HepG2 (cell line): ENCODE measurements around the gene IMP3. TPM values are rescaled to one million over a fixed set of nuclear protein-coding genes. Genes with fewer than 3 reads are reported as not detected.
A peak's percentile ranks its signal among the peaks of the same experiment; 100 is the strongest.

Source experiments
- CBX1 ChIP-seq: IDR thresholded peaks from one replicate; pipeline ENCODE4 v1.6.1; 2016; ENCODE audit warnings: antibody characterized with exemption, low read depth
- FOSL1 ChIP-seq: sonication (generic); formaldehyde crosslinking; IDR thresholded peaks from 2 replicates; pipeline ENCODE4 v1.9.0; 2021; ENCODE audit warnings: missing genetic modification reagents, borderline replicate concordance
- GABPA ChIP-seq, 2 experiments: IDR thresholded peaks; 2 replicates each; pipeline ENCODE4 v1.6.1; 2011 to 2016; ENCODE audit warnings: low read depth in 2 of 2, low read length in 1 of 2, missing biosample characterization in 1 of 2, missing genetic modification characterization in 1 of 2
- JUND ChIP-seq: sonication (generic); formaldehyde crosslinking; IDR thresholded peaks from 2 replicates; pipeline ENCODE4 v1.8.0; 2022; ENCODE audit warnings: mild to moderate bottlenecking, missing genetic modification reagents
- MEIS2 ChIP-seq: sonication (generic); formaldehyde crosslinking; IDR thresholded peaks from 2 replicates; pipeline ENCODE4 v1.9.0; 2021; ENCODE audit warnings: mild to moderate bottlenecking, missing genetic modification reagents
- NAIF1 ChIP-seq: sonication (generic); formaldehyde crosslinking; IDR thresholded peaks from 2 replicates; pipeline ENCODE4 v1.5.0; 2020; ENCODE audit warnings: mild to moderate bottlenecking, missing genetic modification reagents, borderline replicate concordance
- REL ChIP-seq: sonication (generic); formaldehyde crosslinking; conservative IDR thresholded peaks from 2 replicates; pipeline ENCODE4 v1.8.0; 2022; ENCODE audit warnings: mild to moderate bottlenecking, missing genetic modification reagents, moderate library complexity
- SALL1 ChIP-seq: sonication (generic); formaldehyde crosslinking; IDR thresholded peaks from 2 replicates; pipeline ENCODE4 v1.8.0; 2022; ENCODE audit warnings: mild to moderate bottlenecking, missing genetic modification reagents
- SPEN ChIP-seq: sonication (generic); formaldehyde crosslinking; IDR thresholded peaks from 2 replicates; pipeline ENCODE4 v1.5.1; 2020; ENCODE audit warnings: low read depth, mild to moderate bottlenecking, missing genetic modification reagents
- TAF1 ChIP-seq: sonication (generic); formaldehyde crosslinking; IDR thresholded peaks from 2 replicates; pipeline ENCODE4 v1.4.0; 2020; ENCODE audit warnings: missing genetic modification reagents
- TCF7L2 ChIP-seq: IDR thresholded peaks from 2 replicates; pipeline ENCODE4 v1.6.1; 2011; ENCODE audit warnings: mild to moderate bottlenecking, low read depth, low read length, moderate library complexity
- TRIM24 ChIP-seq: sonication (generic); formaldehyde crosslinking; IDR thresholded peaks from 2 replicates; pipeline ENCODE4 v1.8.0; 2022; ENCODE audit warnings: mild to moderate bottlenecking, missing genetic modification reagents
- ZNF232 ChIP-seq: sonication (generic); formaldehyde crosslinking; IDR thresholded peaks from 2 replicates; pipeline ENCODE4 v1.4.0; 2020; ENCODE audit warnings: missing genetic modification reagents, borderline replicate concordance
- ZNF263 ChIP-seq: sonication (generic); formaldehyde crosslinking; IDR thresholded peaks from 2 replicates; pipeline ENCODE4 v1.4.0; 2020; ENCODE audit warnings: missing genetic modification reagents
- ZNF430 ChIP-seq: sonication (generic); formaldehyde crosslinking; IDR thresholded peaks from 2 replicates; pipeline ENCODE4 v1.9.0; 2021; ENCODE audit warnings: mild to moderate bottlenecking, missing genetic modification reagents
- ZNF441 ChIP-seq: sonication (generic); formaldehyde crosslinking; IDR thresholded peaks from 2 replicates; pipeline ENCODE4 v1.7.0; 2021; ENCODE audit warnings: missing genetic modification reagents, borderline replicate concordance
- ZNF629 ChIP-seq: sonication (generic); formaldehyde crosslinking; conservative IDR thresholded peaks from 2 replicates; pipeline ENCODE4 v1.5.0; 2020; ENCODE audit warnings: missing genetic modification reagents
- ZNF709 ChIP-seq: sonication (generic); formaldehyde crosslinking; IDR thresholded peaks from 2 replicates; pipeline ENCODE4 v1.5.0; 2020; ENCODE audit warnings: mild to moderate bottlenecking, missing genetic modification reagents
- ZNF724P ChIP-seq: sonication (generic); formaldehyde crosslinking; IDR thresholded peaks from 2 replicates; pipeline ENCODE4 v1.8.0; 2022; ENCODE audit warnings: missing genetic modification reagents, borderline replicate concordance
- ZNF788 ChIP-seq: sonication (generic); formaldehyde crosslinking; IDR thresholded peaks from 2 replicates; pipeline ENCODE4 v1.5.0; 2020; ENCODE audit warnings: mild to moderate bottlenecking, missing genetic modification reagents, borderline replicate concordance
- ZSCAN21 ChIP-seq: sonication (generic); formaldehyde crosslinking; IDR thresholded peaks from 2 replicates; pipeline ENCODE4 v1.8.0; 2022; ENCODE audit warnings: mild to moderate bottlenecking, missing genetic modification reagents, moderate library complexity, borderline replicate concordance
- polyA plus RNA-seq, 8 experiments: library from polyadenylated mRNA; depleted of rRNA in 3 of 8; stranded (reverse) in 7 of 8; unstranded in 1 of 8; fragments of >200 nt; fragmentation: Illumina TruSeq in 4 of 8; extraction: Trizol in 4 of 8; gene quantifications; 2 replicates each; pipeline versions ENCODE4 v1.2.1 to v1.2.3, GENCODE V29; 2011 to 2016; ENCODE audit warnings: low read depth in 4 of 8, missing spikeins in 1 of 8, mixed read lengths in 1 of 8; ENCODE audit not compliant: insufficient read depth in 1 of 8
- total RNA-seq, 5 experiments: library from RNA; depleted of rRNA; stranded (reverse); fragments of >200 nt; fragmentation: Illumina TruSeq; extraction: Trizol; gene quantifications; 2 replicates each; pipeline ENCODE4 v1.2.3, GENCODE V29; 2016; ENCODE audit warnings: low read depth in 1 of 5
- TF ChIP-seq, protein P1 (sequence below): sonication (generic); formaldehyde crosslinking; IDR thresholded peaks from 2 replicates; pipeline ENCODE4 v1.4.0; 2020; ENCODE audit warnings: missing genetic modification reagents, low read depth, mild to moderate bottlenecking, borderline replicate concordance
- TF ChIP-seq, protein P2 (sequence below): fragments of 450-650 bp; IDR thresholded peaks from 2 replicates; pipeline ENCODE4 v1.6.1; 2017; ENCODE audit warnings: mild to moderate bottlenecking
- TF ChIP-seq, protein P3 (sequence below): sonication (generic); formaldehyde crosslinking; IDR thresholded peaks from 2 replicates; pipeline ENCODE4 v1.4.0; 2020; ENCODE audit warnings: missing genetic modification reagents

Gene IMP3
- total and polyA plus RNA-seq, 2 of the 13 experiments (the other 11 are each of a cell fraction or from before 2014, with no cell fraction given): 38.3 to 143 TPM

GRCh38 chr15:75650908-75651809 is 11.1 kb upstream of the IMP3 start (continued):
- TF ChIP-seq TCF7L2: no peak
- TF ChIP-seq REL (CRISPR knock-in tag): no peak
- TF ChIP-seq ZNF441 (CRISPR knock-in tag): no peak; the same call in 1 of the 2 replicates
- peak; percentile 41; the same call in 1 of the 2 replicates for TF ChIP-seq TAF1 (CRISPR knock-in tag)
- peak; percentile 70; the same call in 1 of the 2 replicates for TF ChIP-seq ZNF430 (CRISPR knock-in tag)
- peak; percentile 87 for TF ChIP-seq MEIS2 (CRISPR knock-in tag)
- peak; percentile 78 for TF ChIP-seq SPEN
- TF ChIP-seq, protein P1, sequence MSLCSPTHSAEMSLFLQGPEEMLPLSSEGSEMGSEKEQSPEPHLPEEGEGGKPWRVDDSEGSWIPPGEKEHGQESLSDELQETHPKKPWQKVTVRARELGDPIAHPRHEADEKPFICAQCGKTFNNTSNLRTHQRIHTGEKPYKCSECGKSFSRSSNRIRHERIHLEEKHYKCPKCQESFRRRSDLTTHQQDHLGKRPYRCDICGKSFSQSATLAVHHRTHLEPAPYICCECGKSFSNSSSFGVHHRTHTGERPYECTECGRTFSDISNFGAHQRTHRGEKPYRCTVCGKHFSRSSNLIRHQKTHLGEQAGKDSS (CRISPR knock-in tag): peak; percentile 89; the same call in 1 of the 2 replicates
- TF ChIP-seq NAIF1: no peak
- TF ChIP-seq, protein P2, sequence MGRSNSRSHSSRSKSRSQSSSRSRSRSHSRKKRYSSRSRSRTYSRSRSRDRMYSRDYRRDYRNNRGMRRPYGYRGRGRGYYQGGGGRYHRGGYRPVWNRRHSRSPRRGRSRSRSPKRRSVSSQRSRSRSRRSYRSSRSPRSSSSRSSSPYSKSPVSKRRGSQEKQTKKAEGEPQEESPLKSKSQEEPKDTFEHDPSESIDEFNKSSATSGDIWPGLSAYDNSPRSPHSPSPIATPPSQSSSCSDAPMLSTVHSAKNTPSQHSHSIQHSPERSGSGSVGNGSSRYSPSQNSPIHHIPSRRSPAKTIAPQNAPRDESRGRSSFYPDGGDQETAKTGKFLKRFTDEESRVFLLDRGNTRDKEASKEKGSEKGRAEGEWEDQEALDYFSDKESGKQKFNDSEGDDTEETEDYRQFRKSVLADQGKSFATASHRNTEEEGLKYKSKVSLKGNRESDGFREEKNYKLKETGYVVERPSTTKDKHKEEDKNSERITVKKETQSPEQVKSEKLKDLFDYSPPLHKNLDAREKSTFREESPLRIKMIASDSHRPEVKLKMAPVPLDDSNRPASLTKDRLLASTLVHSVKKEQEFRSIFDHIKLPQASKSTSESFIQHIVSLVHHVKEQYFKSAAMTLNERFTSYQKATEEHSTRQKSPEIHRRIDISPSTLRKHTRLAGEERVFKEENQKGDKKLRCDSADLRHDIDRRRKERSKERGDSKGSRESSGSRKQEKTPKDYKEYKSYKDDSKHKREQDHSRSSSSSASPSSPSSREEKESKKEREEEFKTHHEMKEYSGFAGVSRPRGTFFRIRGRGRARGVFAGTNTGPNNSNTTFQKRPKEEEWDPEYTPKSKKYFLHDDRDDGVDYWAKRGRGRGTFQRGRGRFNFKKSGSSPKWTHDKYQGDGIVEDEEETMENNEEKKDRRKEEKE: no peak
- TF ChIP-seq ZNF263 (CRISPR knock-in tag): no peak
- peak; percentile 37; the same call in 1 of the 2 replicates for TF ChIP-seq ZSCAN21 (CRISPR knock-in tag)
- TF ChIP-seq FOSL1 (CRISPR knock-in tag): peak; percentile 92
- peak; percentile 38; the same call in 1 of the 2 replicates for TF ChIP-seq ZNF724P (CRISPR knock-in tag)
- no peak for TF ChIP-seq ZNF709 (CRISPR knock-in tag)
- TF ChIP-seq GABPA (IDR thresholded peaks at IDR 0.05; ENCODE audit: low read depth, low read length): no peak
- 0 out of 2 replicates have a peak, but pooled peaks have one; percentile 42 for TF ChIP-seq GABPA (CRISPR knock-in tag; IDR thresholded peaks at IDR 0.05; ENCODE audit: low read depth)
- TF ChIP-seq ZNF232 (CRISPR knock-in tag): peak; percentile 51; the same call in 1 of the 2 replicates
- TF ChIP-seq TRIM24: no peak
- TF ChIP-seq, protein P3, sequence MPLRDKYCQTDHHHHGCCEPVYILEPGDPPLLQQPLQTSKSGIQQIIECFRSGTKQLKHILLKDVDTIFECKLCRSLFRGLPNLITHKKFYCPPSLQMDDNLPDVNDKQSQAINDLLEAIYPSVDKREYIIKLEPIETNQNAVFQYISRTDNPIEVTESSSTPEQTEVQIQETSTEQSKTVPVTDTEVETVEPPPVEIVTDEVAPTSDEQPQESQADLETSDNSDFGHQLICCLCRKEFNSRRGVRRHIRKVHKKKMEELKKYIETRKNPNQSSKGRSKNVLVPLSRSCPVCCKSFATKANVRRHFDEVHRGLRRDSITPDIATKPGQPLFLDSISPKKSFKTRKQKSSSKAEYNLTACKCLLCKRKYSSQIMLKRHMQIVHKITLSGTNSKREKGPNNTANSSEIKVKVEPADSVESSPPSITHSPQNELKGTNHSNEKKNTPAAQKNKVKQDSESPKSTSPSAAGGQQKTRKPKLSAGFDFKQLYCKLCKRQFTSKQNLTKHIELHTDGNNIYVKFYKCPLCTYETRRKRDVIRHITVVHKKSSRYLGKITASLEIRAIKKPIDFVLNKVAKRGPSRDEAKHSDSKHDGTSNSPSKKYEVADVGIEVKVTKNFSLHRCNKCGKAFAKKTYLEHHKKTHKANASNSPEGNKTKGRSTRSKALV (CRISPR knock-in tag): peak; percentile 77; the same call in 1 of the 2 replicates
- peak; percentile 30 for TF ChIP-seq CBX1
- TF ChIP-seq JUND (CRISPR knock-in tag): peak; percentile 98
- TF ChIP-seq ZNF629 (CRISPR knock-in tag): peak; percentile 96
- TF ChIP-seq SALL1: peak; percentile 77; the same call in 1 of the 2 replicates
- TF ChIP-seq ZNF788: peak; percentile 22; the same call in 1 of the 2 replicates
